H9 (cell line): ENCODE data around the gene CD59. TPM values are rescaled to one million over a fixed set of nuclear protein-coding genes. Genes with fewer than 3 reads are reported as not detected.
"Not testable (repeated sequence)": the region's sequence is repeated elsewhere in the genome, so short reads cannot be mapped to it uniquely, and the experiment has no call there.

ENCODE experiments used
- DNase-seq: peaks from one replicate; pipeline ENCODE4 v3.0.0-alpha.2; 2017
- H2AFZ ChIP-seq: one replicate; pipeline ENCODE4 v1.6.1; 2013; ENCODE audit warnings: mild to moderate bottlenecking, low read length, control low read depth, moderate library complexity
- H2AK5ac ChIP-seq: 2 replicates; pipeline ENCODE4 v1.6.1; 2013; ENCODE audit warnings: low read length, control low read depth, mixed read lengths; ENCODE audit not compliant: insufficient read length
- H2BK120ac ChIP-seq: one replicate; pipeline ENCODE4 v1.6.1; 2013; ENCODE audit warnings: low read depth, mild to moderate bottlenecking, low read length, control low read depth, inconsistent platforms; ENCODE audit not compliant: poor library complexity, severe bottlenecking
- H2BK12ac ChIP-seq: 2 replicates; pipeline ENCODE4 v1.6.1; 2013; ENCODE audit warnings: low read length, control low read depth, mixed read lengths, low read depth; ENCODE audit not compliant: insufficient read length
- H2BK15ac ChIP-seq: 2 replicates; pipeline ENCODE4 v1.6.1; 2013; ENCODE audit warnings: low read depth, low read length, control low read depth
- H2BK20ac ChIP-seq: one replicate; pipeline ENCODE4 v1.6.1; 2013; ENCODE audit warnings: low read depth, mild to moderate bottlenecking, low read length, control low read depth, inconsistent platforms; ENCODE audit not compliant: poor library complexity, severe bottlenecking
- H2BK5ac ChIP-seq: 2 replicates; pipeline ENCODE4 v1.6.1; 2013; ENCODE audit warnings: low read length, control low read depth, mixed read lengths; ENCODE audit not compliant: insufficient read length
- H3K14ac ChIP-seq: 2 replicates; pipeline ENCODE4 v1.6.1; 2013; ENCODE audit warnings: low read length, control low read depth; ENCODE audit not compliant: insufficient read depth
- H3K18ac ChIP-seq: 2 replicates; pipeline ENCODE4 v1.6.1; 2013; ENCODE audit warnings: low read depth, mild to moderate bottlenecking, mixed read lengths, low read length, control low read depth; ENCODE audit not compliant: insufficient read length
- H3K23ac ChIP-seq: 2 replicates; pipeline ENCODE4 v1.6.1; 2013; ENCODE audit warnings: low read length, control low read depth, mixed read lengths, low read depth; ENCODE audit not compliant: insufficient read length
- H3K23me2 ChIP-seq: 2 replicates; pipeline ENCODE4 v1.6.1; 2013; ENCODE audit warnings: low read depth, mild to moderate bottlenecking, mixed read lengths, low read length, control low read depth; ENCODE audit not compliant: insufficient read length, poor library complexity, severe bottlenecking
- H3K27ac ChIP-seq: 2 replicates; pipeline ENCODE4 v1.5.1; 2013; ENCODE audit warnings: low read length, control low read depth, mixed read lengths, low read depth; ENCODE audit not compliant: insufficient read length
- H3K27me3 ChIP-seq: 2 replicates; pipeline ENCODE4 v1.6.1; 2013; ENCODE audit warnings: low read length, control low read depth, inconsistent platforms; ENCODE audit not compliant: insufficient read depth
- H3K4ac ChIP-seq: 2 replicates; pipeline ENCODE4 v1.6.1; 2013; ENCODE audit warnings: low read depth, mild to moderate bottlenecking, control low read depth, inconsistent platforms, low read length, moderate library complexity
- H3K4me1 ChIP-seq: 2 replicates; pipeline ENCODE4 v1.6.1; 2013; ENCODE audit warnings: low read length, control low read depth, inconsistent platforms; ENCODE audit not compliant: insufficient read depth
- H3K4me2 ChIP-seq: 2 replicates; pipeline ENCODE4 v1.6.1; 2013; ENCODE audit warnings: low read length, control low read depth, mixed read lengths; ENCODE audit not compliant: insufficient read length, insufficient read depth
- H3K56ac ChIP-seq: 2 replicates; pipeline ENCODE4 v1.6.1; 2013; ENCODE audit warnings: low read depth, mild to moderate bottlenecking, mixed read lengths, low read length, control low read depth; ENCODE audit not compliant: insufficient read length
- H3K79me1 ChIP-seq: 2 replicates; pipeline ENCODE4 v1.6.1; 2013; ENCODE audit warnings: low read depth, mild to moderate bottlenecking, moderate library complexity, low read length, control low read depth, inconsistent platforms; ENCODE audit not compliant: insufficient read depth, poor library complexity, severe bottlenecking
- H3K79me2 ChIP-seq: 2 replicates; pipeline ENCODE4 v1.6.1; 2013; ENCODE audit warnings: low read length, control low read depth, inconsistent platforms; ENCODE audit not compliant: insufficient read depth
- H3K9ac ChIP-seq: 2 replicates; pipeline ENCODE4 v1.6.1; 2013; ENCODE audit warnings: low read length, control low read depth, mixed read lengths; ENCODE audit not compliant: insufficient read length; ENCODE audit errors: extremely low read depth
- H3K9me3 ChIP-seq: one replicate; pipeline ENCODE4 v1.6.1; 2013; ENCODE audit warnings: low read depth, low read length, inconsistent platforms; ENCODE audit not compliant: control insufficient read depth
- H3T11ph ChIP-seq: one replicate; pipeline ENCODE4 v1.6.1; 2013; ENCODE audit warnings: mild to moderate bottlenecking, low read length, control low read depth, inconsistent platforms
- H4K20me1 ChIP-seq: one replicate; pipeline ENCODE4 v1.6.1; 2013; ENCODE audit not compliant: control insufficient read depth, insufficient read length, insufficient read depth
- H4K5ac ChIP-seq: 2 replicates; pipeline ENCODE4 v1.6.1; 2013; ENCODE audit warnings: low read depth, mild to moderate bottlenecking, mixed read lengths, low read length, control low read depth; ENCODE audit not compliant: insufficient read length
- H4K8ac ChIP-seq: replicated peaks from 2 replicates; pipeline ENCODE4 v1.6.1; 2013; ENCODE audit warnings: low read length, control low read depth, mixed read lengths, low read depth; ENCODE audit not compliant: insufficient read length
- H4K91ac ChIP-seq: 2 replicates; pipeline ENCODE4 v1.6.1; 2013; ENCODE audit warnings: low read depth, mild to moderate bottlenecking, moderate library complexity, mixed read lengths, low read length, control low read depth; ENCODE audit not compliant: insufficient read length
- H3K27ac Mint-ChIP-seq, 3 experiments: 2 replicates in 2 of 3; 3 replicates in 1 of 3; pipeline ENCODE4 v1.8.0; 2020 to 2021; ENCODE audit warnings: mixed read lengths in 3 of 3, mild to moderate bottlenecking in 1 of 3, moderate library complexity in 1 of 3
- H3K27me3 Mint-ChIP-seq: 2 replicates; pipeline ENCODE4 v1.8.0; 2021; ENCODE audit warnings: low read depth, mild to moderate bottlenecking, moderate library complexity, mixed read lengths
- H3K36me3 Mint-ChIP-seq, 3 experiments: 2 replicates in 2 of 3; 3 replicates in 1 of 3; pipeline ENCODE4 v1.8.0; 2020 to 2021; ENCODE audit warnings: low read depth in 3 of 3, mixed read lengths in 3 of 3; ENCODE audit not compliant: insufficient read depth in 1 of 3
- H3K4me1 Mint-ChIP-seq, 2 experiments: 2 replicates each; pipeline ENCODE4 v1.8.0; 2020; ENCODE audit warnings: mixed read lengths in 2 of 2
- H3K4me3 Mint-ChIP-seq, 2 experiments: 2 replicates in 1 of 2; 3 replicates in 1 of 2; pipeline ENCODE4 v1.8.0; 2020 to 2021; ENCODE audit warnings: mild to moderate bottlenecking in 2 of 2, mixed read lengths in 2 of 2, moderate library complexity in 1 of 2
- H3K9me3 Mint-ChIP-seq, 2 experiments: 2 replicates in 1 of 2; 3 replicates in 1 of 2; pipeline ENCODE4 v1.8.0; 2020; ENCODE audit warnings: mild to moderate bottlenecking in 2 of 2, mixed read lengths in 2 of 2, moderate library complexity in 1 of 2
- WGBS: extraction: QIAGEN DNeasy Blood & Tissue Kit; methylation state at CpG from one replicate; pipeline ENCODE4 v1.1.7; 2013; ENCODE audit warnings: missing lambda C conversion rate, low lambda C conversion rate, mixed read lengths; ENCODE audit not compliant: insufficient read length; ENCODE audit errors: extremely low coverage; 5-methylcytosine and 5-hydroxymethylcytosine counted together
- total RNA-seq: library from RNA; stranded (reverse); gene quantifications from 2 replicates; pipeline ENCODE4 v1.2.1, GENCODE V29; 2021

Gene CD59
- total RNA-seq, 1 experiment from 2014 or later: 91.5 TPM

- not testable (repeated sequence) for H3K23me2 ChIP-seq, H3K4me2 ChIP-seq, H3K27me3 ChIP-seq, H3K4ac ChIP-seq, H3K27me3 Mint-ChIP-seq, H2AFZ ChIP-seq, H3K27ac ChIP-seq, H3K79me1 ChIP-seq, H3K14ac ChIP-seq, DNase-seq, H4K20me1 ChIP-seq, H3K4me1 ChIP-seq, H2AK5ac ChIP-seq, H3K23ac ChIP-seq, H2BK12ac ChIP-seq, H2BK120ac ChIP-seq, H3K18ac ChIP-seq, H3K27ac Mint-ChIP-seq, H3K36me3 Mint-ChIP-seq, H3K9me3 ChIP-seq, H2BK5ac ChIP-seq, H3K79me2 ChIP-seq, H4K91ac ChIP-seq, H2BK15ac ChIP-seq, H2BK20ac ChIP-seq, H3K9me3 Mint-ChIP-seq, H4K5ac ChIP-seq, H4K8ac ChIP-seq, H3K56ac ChIP-seq, H3T11ph ChIP-seq, H3K9ac ChIP-seq
- WGBS: no CpG with 5 or more reads among the region's 1 CpG
- Mint-ChIP-seq H3K4me3 (0 out of 5 replicates have a peak overlapping the region, but pooled peaks of 1 of the 2 experiments have one; percentile 11), H3K4me1 (peaks cover 24 to 25% of the 10 kb centered on the region in 2 experiments)
Observed at GRCh38 chr11:33727539-33727938, 8.7 kb downstream of the CD59 start.
